H1 (cell line): Measurements from ENCODE around the gene RELA. TPM values are rescaled to one million over a fixed set of nuclear protein-coding genes. Genes with fewer than 3 reads are reported as not detected.

Experiments used
- CTCF ChIA-PET: fragments of 300-600 bp; sonication (Branson Sonifier 250); formaldehyde crosslinking; loops from one replicate; lab custom pipeline; 2021; ENCODE audit not compliant: partially characterized antibody; lab: Charles Lee
- POLR2A ChIA-PET: fragments of 300-600 bp; sonication (Branson Sonifier 250); formaldehyde crosslinking; loops from one replicate; lab custom pipeline; 2021; ENCODE audit warnings: inconsistent platforms; ENCODE audit not compliant: partially characterized antibody; lab: Charles Lee
- DNase-seq, 2 experiments: peaks; one replicate each; pipeline versions ENCODE4 v3.0.0 to v3.0.0-alpha.2; 2010 to 2022; ENCODE audit warnings: low spot score in 2 of 2, low read depth in 1 of 2, mixed read lengths in 1 of 2
- FAIRE-seq: peaks from 2 replicates; lab custom pipeline; 2011; peaks lifted over from hg19 to GRCh38; lab: Jason Lieb, UNC
- H2AFZ ChIP-seq: 2 replicates; pipeline ENCODE4 v1.8.1; 2012; ENCODE audit warnings: low read length, inconsistent platforms
- H2AK5ac ChIP-seq: 2 replicates; pipeline ENCODE4 v1.6.1; 2013; ENCODE audit warnings: low read depth, low read length
- H2BK120ac ChIP-seq: replicated peaks from 2 replicates; pipeline ENCODE3; 2013; ENCODE audit warnings: low read depth, low read length, inconsistent platforms
- H2BK12ac ChIP-seq: 2 replicates; pipeline ENCODE4 v1.6.1; 2013; ENCODE audit warnings: low read depth, low read length
- H2BK15ac ChIP-seq: 2 replicates; pipeline ENCODE4 v1.6.1; 2013; ENCODE audit warnings: low read length
- H2BK20ac ChIP-seq: 2 replicates; pipeline ENCODE4 v1.6.1; 2013; ENCODE audit warnings: low read length
- H2BK5ac ChIP-seq: 2 replicates; pipeline ENCODE4 v1.6.1; 2013; ENCODE audit warnings: low read depth, low read length
- H3K14ac ChIP-seq: 2 replicates; pipeline ENCODE4 v1.6.1; 2013; ENCODE audit warnings: inconsistent platforms; ENCODE audit not compliant: insufficient read length
- H3K18ac ChIP-seq: 2 replicates; pipeline ENCODE4 v1.6.1; 2013; ENCODE audit warnings: low read length; ENCODE audit errors: extremely low read depth
- H3K23ac ChIP-seq: 2 replicates; pipeline ENCODE4 v1.6.1; 2013; ENCODE audit warnings: inconsistent platforms; ENCODE audit not compliant: insufficient read length
- H3K23me2 ChIP-seq: 2 replicates; pipeline ENCODE4 v1.6.1; 2013; ENCODE audit warnings: low read depth, low read length
- H3K27ac ChIP-seq: 2 replicates; pipeline ENCODE4 v1.6.1; 2011; ENCODE audit warnings: low read depth, low read length, inconsistent platforms
- H3K27me3 ChIP-seq, 4 experiments: replicated peaks in 1 of 4; 1 replicate in 1 of 4; 2 replicates in 3 of 4; pipeline versions ENCODE4 v1.6.1 to v1.8.1; 2011 to 2013; ENCODE audit warnings: low read length in 3 of 4, mild to moderate bottlenecking in 3 of 4, inconsistent platforms in 2 of 4, mixed read lengths in 2 of 4, moderate library complexity in 1 of 4; ENCODE audit not compliant: control insufficient read depth in 3 of 4, insufficient read depth in 3 of 4; ENCODE audit errors: extremely low read depth in 1 of 4
- H3K36me3 ChIP-seq, 4 experiments: 2 replicates each; pipeline versions ENCODE4 v1.6.1 to v1.8.1; 2011 to 2013; ENCODE audit warnings: mild to moderate bottlenecking in 4 of 4, low read length in 3 of 4, moderate library complexity in 2 of 4, control low read depth in 1 of 4, inconsistent platforms in 1 of 4; ENCODE audit not compliant: insufficient read depth in 4 of 4, control insufficient read depth in 2 of 4
- H3K4ac ChIP-seq: replicated peaks from 2 replicates; pipeline ENCODE3; 2013; ENCODE audit warnings: low read length, low read depth, mixed read lengths, inconsistent platforms; ENCODE audit not compliant: insufficient read length
- H3K4me1 ChIP-seq, 4 experiments: replicated peaks in 1 of 4; 1 replicate in 1 of 4; 2 replicates in 3 of 4; pipeline versions ENCODE4 v1.6.1 to v1.8.1; 2011 to 2013; ENCODE audit warnings: low read length in 3 of 4, inconsistent platforms in 2 of 4, mixed read lengths in 1 of 4; ENCODE audit not compliant: insufficient read depth in 4 of 4, control insufficient read depth in 3 of 4
- H3K4me2 ChIP-seq, 2 experiments: 2 replicates each; pipeline versions ENCODE4 v1.6.1 to v1.8.1; 2011 to 2013; ENCODE audit warnings: low read depth in 2 of 2, low read length in 2 of 2, control low read depth in 1 of 2, inconsistent platforms in 1 of 2, mild to moderate bottlenecking in 1 of 2; ENCODE audit not compliant: insufficient read depth in 1 of 2
- H3K4me3 ChIP-seq, 4 experiments: fragments of 200-600, 300-600 bp in 1 of 4; sonication (generic), shearing (Covaris generic), sonication (Bioruptor Twin) in 1 of 4; 2 replicates each; pipeline versions ENCODE4 v1.5.1 to v1.8.1; 2011 to 2016; ENCODE audit warnings: low read length in 4 of 4, low read depth in 3 of 4, control low read depth in 2 of 4, inconsistent platforms in 2 of 4, mild to moderate bottlenecking in 2 of 4, mixed read lengths in 1 of 4, moderate library complexity in 1 of 4; ENCODE audit not compliant: insufficient read depth in 2 of 4; ENCODE audit errors: extremely low read depth in 1 of 4
- H3K56ac ChIP-seq: replicated peaks from 2 replicates; pipeline ENCODE3; 2013; ENCODE audit warnings: low read depth, mild to moderate bottlenecking, mixed read lengths, low read length, inconsistent platforms; ENCODE audit not compliant: insufficient read length
- H3K79me1 ChIP-seq: 2 replicates; pipeline ENCODE4 v1.6.1; 2013; ENCODE audit warnings: low read depth, low read length, control low read depth
- H3K79me2 ChIP-seq, 2 experiments: 2 replicates each; pipeline versions ENCODE4 v1.6.1 to v1.8.1; 2012 to 2013; ENCODE audit warnings: low read length in 2 of 2, mild to moderate bottlenecking in 2 of 2, inconsistent platforms in 1 of 2; ENCODE audit not compliant: insufficient read depth in 2 of 2, control insufficient read depth in 1 of 2
- H3K9ac ChIP-seq, 4 experiments: replicated peaks in 1 of 4; 1 replicate in 1 of 4; 2 replicates in 3 of 4; pipeline versions ENCODE4 v1.6.1 to v1.8.1; 2011 to 2013; ENCODE audit warnings: low read depth in 3 of 4, low read length in 3 of 4, control low read depth in 2 of 4, mild to moderate bottlenecking in 2 of 4, moderate library complexity in 2 of 4, inconsistent platforms in 1 of 4; ENCODE audit errors: extremely low read depth in 1 of 4
- H3K9me3 ChIP-seq, 2 experiments: 2 replicates each; pipeline versions ENCODE4 v1.6.1 to v1.8.1; 2012 to 2013; ENCODE audit warnings: mild to moderate bottlenecking in 2 of 2, moderate library complexity in 2 of 2, control low read depth in 1 of 2, inconsistent platforms in 1 of 2, low read depth in 1 of 2, low read length in 1 of 2, mixed read lengths in 1 of 2; ENCODE audit not compliant: insufficient read depth in 2 of 2
- H4K20me1 ChIP-seq, 2 experiments: replicated peaks in 1 of 2; 2 replicates each; pipeline versions ENCODE3 to v1.8.1; 2011 to 2013; ENCODE audit warnings: inconsistent platforms in 2 of 2, low read length in 2 of 2, mild to moderate bottlenecking in 1 of 2; ENCODE audit not compliant: insufficient read depth in 2 of 2, control insufficient read depth in 1 of 2
- H4K5ac ChIP-seq: 2 replicates; pipeline ENCODE4 v1.6.1; 2013; ENCODE audit warnings: low read length, low read depth, mixed read lengths, inconsistent platforms; ENCODE audit not compliant: insufficient read length
- H4K8ac ChIP-seq: 2 replicates; pipeline ENCODE4 v1.8.0; 2013; ENCODE audit warnings: mild to moderate bottlenecking, moderate library complexity, low read length, inconsistent platforms; ENCODE audit not compliant: insufficient read depth; ENCODE audit errors: extremely low read depth
- H4K91ac ChIP-seq: replicated peaks from 2 replicates; pipeline ENCODE3; 2013; ENCODE audit warnings: low read length, mixed read lengths, inconsistent platforms; ENCODE audit not compliant: insufficient read length
- BRCA1 ChIP-seq: IDR thresholded peaks from 2 replicates; pipeline ENCODE4 v1.6.1; 2012; ENCODE audit warnings: low read depth, low read length, improper control_type of control experiment
- HDAC2 ChIP-seq, 2 experiments: fragments of 300-600 bp in 1 of 2; sonication (generic) in 1 of 2; IDR thresholded peaks; 2 replicates each; pipeline ENCODE4 v1.6.1; 2011 to 2012; ENCODE audit warnings: low read depth in 2 of 2, low read length in 2 of 2, mild to moderate bottlenecking in 2 of 2, moderate library complexity in 2 of 2, borderline replicate concordance in 1 of 2, inconsistent platforms in 1 of 2
- HDAC6 ChIP-seq: IDR thresholded peaks from one replicate; pipeline ENCODE4 v1.7.1; 2012; ENCODE audit warnings: low read depth, mild to moderate bottlenecking, inconsistent platforms, low read length, moderate library complexity
- SAP30 ChIP-seq: fragments of 300-600 bp; sonication (generic); IDR thresholded peaks from 2 replicates; pipeline ENCODE4 v1.7.1; 2012; ENCODE audit warnings: low read length, moderate library complexity, mild to moderate bottlenecking, inconsistent platforms; ENCODE audit not compliant: insufficient read depth, insufficient replicate concordance
- SP1 ChIP-seq: IDR thresholded peaks from 2 replicates; pipeline ENCODE4 v1.6.1; 2011; ENCODE audit warnings: low read depth, low read length
- WGBS, 2 experiments: shearing (Covaris generic) in 1 of 2; methylation state at CpG; one replicate each; pipeline versions ENCODE4 v1.1.6 to v1.1.7; 2013 to 2015; ENCODE audit warnings: low lambda C conversion rate in 2 of 2, mixed read lengths in 2 of 2, inconsistent platforms in 1 of 2, low coverage in 1 of 2, missing lambda C conversion rate in 1 of 2; ENCODE audit not compliant: insufficient replicate concordance in 2 of 2, insufficient coverage in 1 of 2, insufficient read length in 1 of 2; ENCODE audit errors: extremely low coverage in 1 of 2, missing lambda C conversion rate in 1 of 2; 5-methylcytosine and 5-hydroxymethylcytosine counted together
- polyA plus RNA-seq, 7 experiments: library from polyadenylated mRNA; depleted of rRNA in 3 of 7; stranded (reverse) in 5 of 7; unstranded in 2 of 7; fragments of >200 nt in 5 of 7; fragments of 200-250 nt in 2 of 7; gene quantifications; 1 replicate in 5 of 7; 2 replicates in 1 of 7; 4 replicates in 1 of 7; pipeline versions ENCODE4 v1.2.1 to v1.2.3, GENCODE V29; 2011 to 2013; ENCODE audit warnings: missing spikeins in 2 of 7, mixed read lengths in 2 of 7
- total RNA-seq: library from RNA; stranded (reverse); fragmentation: NEBNext Ultra II Directional; extraction: Animal tissue kit (Norgen Biotek cat#: 25700); gene quantifications from 2 replicates; pipeline ENCODE4 v1.2.1, GENCODE V29; 2021

RELA gene
- total and polyA plus RNA-seq, 2 of the 8 experiments (the other 6 are each of a cell fraction or from before 2014, with no cell fraction given): 21.9 to 27.5 TPM

- Histone ChIP-seq H2BK5ac (no peak overlapping the region), H3K14ac (no peak overlapping the region), H3K27ac (peak overlapping the region; percentile 68; the same call in 1 of the 2 replicates), H3K4me2 (peak overlapping the region; percentile 68 to 88), H3K18ac (peak overlapping the region; percentile 2; the same call in 1 of the 2 replicates), H3K36me3 (peaks cover 20 to 32% (median 26%) of the 10 kb centered on the region in 4 experiments), H4K20me1 (peaks cover 0 to 3% of the 10 kb centered on the region in 2 experiments), H2BK20ac (no peak overlapping the region), H3K9ac (peak overlapping the region; percentile 58 to 81 (median 66); a peak in 6 of 7 replicates), H3K9me3 (no peaks in the 10 kb centered on the region), H3K27me3 (no peaks in the 10 kb centered on the region), H2BK120ac (no peak overlapping the region), H3K79me1 (peaks cover 3% of the 10 kb centered on the region; the same call in 1 of the 2 replicates), H2AK5ac (no peak overlapping the region), H2AFZ (no peak overlapping the region), H3K23me2 (peaks cover 11% of the 10 kb centered on the region; the same call in 1 of the 2 replicates), H3K79me2 (peaks cover 0 to 15% of the 10 kb centered on the region in 2 experiments; a peak in 1 of 4 replicates), H2BK15ac (no peak overlapping the region), H3K4me3 (peak overlapping the region; percentile 63 to 85 (median 81)), H4K91ac (peak overlapping the region; percentile 4), H4K8ac (peak overlapping the region; percentile 36; the same call in 1 of the 2 replicates), H3K56ac (no peak overlapping the region), H2BK12ac (no peak overlapping the region), H4K5ac (no peak overlapping the region), H3K4me1 (peaks cover 0 to 5% (median 2%) of the 10 kb centered on the region in 4 experiments; a peak in 4 of 7 replicates), H3K23ac (no peak overlapping the region), H3K4ac (no peak overlapping the region)
- WGBS, 2 experiments: 3% methylated on average over 27 of the region's 29 CpGs; no CpG with 5 or more reads in 1 of the 2 experiments
- FAIRE-seq (no peak), DNase-seq (no peak)
- ChIA-PET POLR2A (interaction anchor here (0.6 to 8.9 kb wide), 13 partner anchors 9 to 387 kb away, joined by 3 to 58 read pairs (median 4); partner anchors contain the start of genes CFL1, GAL3ST3 and KAT5), CTCF (interaction anchor here (1.0 to 2.7 kb wide), 4 partner anchors 9 to 347 kb away, joined by 3 to 10 read pairs (median 6); partner anchors contain the start of gene SIPA1)
- peak; percentile 33 for TF ChIP-seq SAP30
- no peak for TF ChIP-seq HDAC6
- no peak for TF ChIP-seq BRCA1
- no peak for TF ChIP-seq HDAC2 (IDR thresholded peaks at IDR 0.05; ENCODE audit: borderline replicate concordance in 1 of 2, low read depth in 2 of 2, low read length in 2 of 2)
- TF ChIP-seq SP1: no peak
Measured at GRCh38 chr11:65662247-65662798, 393 bp downstream of the RELA start.
